ENCODE measurements around the gene LATS2.

DNA sequence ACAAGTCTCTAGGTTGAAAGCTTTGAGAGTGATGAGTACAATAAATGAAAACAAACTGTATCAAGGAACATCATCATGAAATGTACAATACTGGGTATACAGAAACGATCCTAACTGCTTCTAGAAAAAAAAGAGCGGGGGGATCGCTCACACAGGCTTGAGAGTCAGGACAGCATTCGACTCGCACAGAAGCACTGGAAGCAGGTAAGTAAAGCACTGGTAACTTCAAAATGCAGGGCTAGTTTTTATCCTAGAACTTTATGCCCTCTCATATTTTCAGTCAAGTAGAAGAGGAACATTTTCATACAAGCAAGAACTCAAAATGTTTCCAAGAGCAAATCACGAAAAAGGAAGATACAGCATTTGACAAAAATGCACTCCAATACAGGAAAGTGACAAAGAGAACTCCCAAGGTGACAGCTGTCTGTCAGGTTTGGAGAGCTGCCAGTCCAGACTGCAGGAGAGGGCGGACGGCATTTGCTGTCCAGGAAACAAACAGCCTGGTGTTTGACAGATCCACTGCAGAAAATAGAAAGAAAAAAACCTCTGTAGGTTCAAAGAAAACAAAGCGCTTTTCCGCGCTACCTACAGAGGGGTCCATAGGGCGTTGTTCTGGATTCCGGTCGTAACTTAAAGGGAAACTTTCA, 100.6 kb downstream of the LATS2 start:
- TF ChIP-seq CTCF (IDR thresholded peaks at IDR 0.05) (no peak), POLR2A (IDR thresholded peaks at IDR 0.05) (no peak), EP300 (IDR thresholded peaks at IDR 0.05) (no peak)

Measured in ovary (tissue), 3 donors.